Measurements from ENCODE around the gene ACOX3.

Gene ACOX3

GRCh38 chr4:8373973-8374545, 66.5 kb downstream of the ACOX3 start:
- DNase-seq (ENCODE audit: low read depth in 2 of 2): no peak

GRCh38 chr4:8373270-8373972, 67.1 kb downstream of the ACOX3 start:
- no peak for DNase-seq (ENCODE audit: low read depth in 2 of 2)

GRCh38 chr4:8372506-8372905, 68.0 kb downstream of the ACOX3 start:
- no peak for DNase-seq (ENCODE audit: low read depth in 2 of 2)

- DNase-seq (ENCODE audit: low read depth in 2 of 2): no peak
Measured at GRCh38 chr4:8371596-8371995, 68.9 kb downstream of the ACOX3 start.

GRCh38 chr4:8370835-8371595, 69.5 kb downstream of the ACOX3 start:
- DNase-seq (ENCODE audit: low read depth in 2 of 2): no peak

- DNase-seq (ENCODE audit: low read depth in 2 of 2): no peak
Measured at GRCh38 chr4:8370106-8370787, 70.3 kb downstream of the ACOX3 start.

- no peak for DNase-seq (ENCODE audit: low read depth in 2 of 2)
Measured at GRCh38 chr4:8369426-8370105, 71.0 kb downstream of the ACOX3 start.

- DNase-seq (ENCODE audit: low read depth in 2 of 2): no peak
Measured at GRCh38 chr4:8368998-8369397, 71.5 kb downstream of the ACOX3 start.

- no peak for DNase-seq (ENCODE audit: low read depth in 2 of 2)
Measured at GRCh38 chr4:8368061-8368481, 72.5 kb downstream of the ACOX3 start.

GRCh38 chr4:8366601-8367000, 73.9 kb downstream of the ACOX3 start:
- DNase-seq (ENCODE audit: low read depth in 2 of 2): no peak

- no peak for DNase-seq (ENCODE audit: low read depth in 2 of 2)
Measured at GRCh38 chr4:8365951-8366350, 74.6 kb downstream of the ACOX3 start.

GRCh38 chr4:8365353-8365752, 75.2 kb downstream of the ACOX3 start:
- no peak for DNase-seq (ENCODE audit: low read depth in 2 of 2)

- no peak for DNase-seq (ENCODE audit: low read depth in 2 of 2)
Measured at GRCh38 chr4:8364848-8365350, 75.6 kb downstream of the ACOX3 start.

GRCh38 chr4:8364141-8364540, 76.4 kb downstream of the ACOX3 start:
- DNase-seq (ENCODE audit: low read depth in 2 of 2): no peak

GRCh38 chr4:8362483-8362882, 78.0 kb downstream of the ACOX3 start:
- no peak for DNase-seq (ENCODE audit: low read depth in 2 of 2)

GRCh38 chr4:8359193-8359592, 81.3 kb downstream of the ACOX3 start:
- DNase-seq (ENCODE audit: low read depth in 2 of 2): no peak

- no peak for DNase-seq (ENCODE audit: low read depth in 2 of 2)
Measured at GRCh38 chr4:8356856-8357255, 83.7 kb downstream of the ACOX3 start.

GRCh38 chr4:8355864-8356565, 84.5 kb downstream of the ACOX3 start:
- no peak for DNase-seq (ENCODE audit: low read depth in 2 of 2)

GRCh38 chr4:8355306-8355705, 85.2 kb downstream of the ACOX3 start:
- no peak for DNase-seq (ENCODE audit: low read depth in 2 of 2)

GRCh38 chr4:8353912-8354453, 86.5 kb downstream of the ACOX3 start:
- DNase-seq (ENCODE audit: low read depth in 2 of 2): no peak
